Mucosa of descending colon (tissue), 3 donors: Measurements from ENCODE around the gene CCDC183. TPM values are rescaled to one million over a fixed set of nuclear protein-coding genes. Genes with fewer than 3 reads are reported as not detected.
"Not testable (repeated sequence)": the region's sequence is repeated elsewhere in the genome, so short reads cannot be mapped to it uniquely, and the experiment has no call there.

ENCODE experiments used
- ATAC-seq: fragments of 200-7000 bp; cut with Tn5 transposase; one replicate; pipeline ENCODE4 v1.9.1; 2020; ENCODE audit warnings: mild to moderate bottlenecking, moderate library complexity
- DNase-seq, 3 donors: peaks; one replicate each; pipeline ENCODE4 v3.0.0-alpha.2; 2020
- H3K36me3 ChIP-seq: fragments of 200-600 bp; one replicate; pipeline ENCODE4 v1.8.0; 2021; ENCODE audit warnings: low read depth, mild to moderate bottlenecking
- H3K4me1 ChIP-seq: fragments of 200-600 bp; one replicate; pipeline ENCODE4 v1.8.0; 2021; ENCODE audit warnings: low read depth, mild to moderate bottlenecking
- H3K4me3 ChIP-seq: fragments of 200-600 bp; one replicate; pipeline ENCODE4 v1.8.0; 2021; ENCODE audit warnings: mild to moderate bottlenecking
- H3K9me3 ChIP-seq: fragments of 200-600 bp; one replicate; pipeline ENCODE4 v1.8.0; 2021; ENCODE audit warnings: mild to moderate bottlenecking
- intact Hi-C, 2 donors: fragments of 100-400 bp; cut with DNase I in 1 of 2; cut with micrococcal nuclease in 1 of 2; formaldehyde crosslinking; loops; one replicate each; pipeline versions ENCODE4 v1.11.0 to v1.11.1; 2022; cut with DNase I, micrococcal nuclease
- total RNA-seq, 3 donors: library from RNA; stranded (reverse); fragmentation: NEBNext Ultra II Directional in 2 of 3; extraction: Animal tissue kit (Norgen Biotek cat#: 25700) in 2 of 3; gene quantifications; one replicate each; pipeline versions ENCODE4 v1.2.1 to v1.2.4, GENCODE V29; 2021 to 2023
- TF ChIP-seq, protein P1 (sequence below): fragments of 200-600 bp; IDR thresholded peaks from one replicate; pipeline ENCODE4 v1.8.0; 2022; ENCODE audit warnings: antibody characterized with exemption, mild to moderate bottlenecking
- donor health status: DM: no; HTN: no; CAD: no; lungs with moderate emphysema.
- donor health status: DM: no; HTN: no; CAD: no.
- donor health status: DM: no; HTN: yes; CAD: no.

Gene CCDC183
- total RNA-seq, 3 donors from 2014 or later: 4.0 to 38.0 (median 7.0) TPM

DNA sequence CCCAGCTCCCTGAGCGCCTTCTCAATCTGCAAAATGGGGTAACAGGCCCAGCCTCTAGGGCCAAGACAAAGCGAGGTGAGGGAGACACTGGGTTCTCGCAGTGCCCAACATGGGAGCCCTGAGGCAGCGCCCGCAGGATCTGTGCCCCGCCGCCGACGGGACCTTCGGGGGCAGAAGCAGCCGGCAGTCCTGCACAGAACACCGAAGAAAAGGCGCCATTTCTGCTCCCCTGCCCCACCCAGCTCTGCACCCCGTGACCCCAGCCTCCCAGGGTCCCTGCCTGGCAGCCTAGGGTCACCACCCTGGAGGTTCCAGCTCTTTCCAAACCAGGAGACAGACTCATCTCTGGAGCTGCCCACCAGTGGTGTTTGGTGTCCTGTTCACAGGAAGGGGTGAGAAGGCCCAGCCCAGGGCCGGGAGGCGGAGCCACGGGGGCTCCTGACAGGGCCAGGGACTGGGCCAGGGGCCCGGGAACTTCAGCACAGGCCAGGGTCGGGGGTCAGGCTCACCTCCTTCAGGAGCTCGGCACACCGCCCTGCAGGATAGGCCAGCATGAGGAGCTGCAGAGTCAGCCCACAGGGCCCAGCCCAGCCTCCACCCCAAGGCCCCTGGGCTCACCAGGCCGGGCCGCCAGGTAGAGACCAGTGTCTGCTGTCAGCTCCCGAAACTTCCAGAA is 41.4 kb upstream of the CCDC183 start:
- Histone ChIP-seq H3K36me3 (no peaks in the 10 kb centered on the region), H3K4me3 (no peak overlapping the region), H3K4me1 (no peaks in the 10 kb centered on the region), H3K9me3 (no peaks in the 10 kb centered on the region)
- TF ChIP-seq, protein P1, sequence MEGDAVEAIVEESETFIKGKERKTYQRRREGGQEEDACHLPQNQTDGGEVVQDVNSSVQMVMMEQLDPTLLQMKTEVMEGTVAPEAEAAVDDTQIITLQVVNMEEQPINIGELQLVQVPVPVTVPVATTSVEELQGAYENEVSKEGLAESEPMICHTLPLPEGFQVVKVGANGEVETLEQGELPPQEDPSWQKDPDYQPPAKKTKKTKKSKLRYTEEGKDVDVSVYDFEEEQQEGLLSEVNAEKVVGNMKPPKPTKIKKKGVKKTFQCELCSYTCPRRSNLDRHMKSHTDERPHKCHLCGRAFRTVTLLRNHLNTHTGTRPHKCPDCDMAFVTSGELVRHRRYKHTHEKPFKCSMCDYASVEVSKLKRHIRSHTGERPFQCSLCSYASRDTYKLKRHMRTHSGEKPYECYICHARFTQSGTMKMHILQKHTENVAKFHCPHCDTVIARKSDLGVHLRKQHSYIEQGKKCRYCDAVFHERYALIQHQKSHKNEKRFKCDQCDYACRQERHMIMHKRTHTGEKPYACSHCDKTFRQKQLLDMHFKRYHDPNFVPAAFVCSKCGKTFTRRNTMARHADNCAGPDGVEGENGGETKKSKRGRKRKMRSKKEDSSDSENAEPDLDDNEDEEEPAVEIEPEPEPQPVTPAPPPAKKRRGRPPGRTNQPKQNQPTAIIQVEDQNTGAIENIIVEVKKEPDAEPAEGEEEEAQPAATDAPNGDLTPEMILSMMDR: no peak
- DNase-seq: no peak
- no peak for ATAC-seq
- intact Hi-C loops: no loop called here

DNA sequence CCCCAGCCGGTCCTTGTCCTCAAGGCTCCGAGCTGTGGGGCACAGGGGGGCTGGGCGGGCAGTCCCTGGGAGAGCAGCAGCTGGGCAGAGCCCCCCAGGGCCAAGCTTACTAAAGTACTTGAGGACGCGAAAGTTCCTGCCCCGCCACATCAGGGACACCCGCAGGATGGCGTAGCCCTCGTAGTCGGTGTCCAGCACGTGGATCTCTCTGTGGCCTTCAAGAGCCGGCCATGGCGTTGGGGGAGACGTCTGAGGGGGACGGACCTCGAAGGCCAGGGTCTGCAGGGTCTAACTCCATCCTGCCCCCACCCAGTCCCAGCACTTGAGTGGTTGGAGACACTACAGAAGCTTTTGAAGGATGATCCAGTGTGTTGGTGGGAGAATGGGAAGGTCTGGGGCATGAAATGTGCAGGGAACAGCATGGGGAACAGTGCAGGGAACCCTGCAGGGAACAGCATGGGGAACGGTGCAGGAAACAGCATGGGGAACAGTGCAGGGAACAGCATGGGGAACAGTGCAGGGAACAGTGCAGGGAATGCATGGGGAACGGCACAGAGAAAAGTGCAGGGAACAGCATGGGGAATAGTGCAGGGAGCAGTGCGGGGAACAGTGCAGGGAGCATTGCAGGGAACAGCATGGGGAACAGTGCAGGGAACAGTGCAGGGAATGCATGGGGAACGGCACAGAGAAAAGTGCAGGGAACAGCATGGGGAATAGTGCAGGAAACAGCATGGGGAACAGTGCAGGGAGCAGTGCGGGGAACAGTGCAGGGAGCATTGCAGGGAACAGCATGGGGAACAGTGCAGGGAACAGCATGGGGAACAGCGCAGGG is 40.6 kb upstream of the CCDC183 start:
- intact Hi-C loops, DNase-seq, ATAC-seq, H3K9me3 ChIP-seq, H3K4me3 ChIP-seq, H3K36me3 ChIP-seq, H3K4me1 ChIP-seq: not testable (repeated sequence)

DNA sequence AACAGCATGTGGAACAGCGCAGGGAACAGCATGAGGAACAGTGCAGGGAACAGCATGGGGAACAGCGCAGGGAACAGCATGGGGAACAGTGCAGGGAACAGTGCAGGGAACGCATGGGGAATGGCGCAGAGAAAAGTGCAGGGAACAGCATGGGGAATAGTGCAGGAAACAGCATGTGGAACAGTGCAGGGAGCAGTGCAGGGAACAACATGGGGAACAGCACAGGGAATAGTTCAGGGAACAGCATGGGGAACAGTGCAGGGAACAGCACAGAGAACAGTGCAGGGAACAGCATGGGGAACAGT is 40.1 kb upstream of the CCDC183 start:
- TF ChIP-seq, protein P1: no peak
- H3K9me3 ChIP-seq: no peaks in the 10 kb centered on the region
- intact Hi-C loops: no loop called here
- ATAC-seq (no peak), DNase-seq (no peak)
- no peaks in the 10 kb centered on the region for H3K4me1 ChIP-seq
- no peak overlapping the region for H3K4me3 ChIP-seq
- no peaks in the 10 kb centered on the region for H3K36me3 ChIP-seq

DNA sequence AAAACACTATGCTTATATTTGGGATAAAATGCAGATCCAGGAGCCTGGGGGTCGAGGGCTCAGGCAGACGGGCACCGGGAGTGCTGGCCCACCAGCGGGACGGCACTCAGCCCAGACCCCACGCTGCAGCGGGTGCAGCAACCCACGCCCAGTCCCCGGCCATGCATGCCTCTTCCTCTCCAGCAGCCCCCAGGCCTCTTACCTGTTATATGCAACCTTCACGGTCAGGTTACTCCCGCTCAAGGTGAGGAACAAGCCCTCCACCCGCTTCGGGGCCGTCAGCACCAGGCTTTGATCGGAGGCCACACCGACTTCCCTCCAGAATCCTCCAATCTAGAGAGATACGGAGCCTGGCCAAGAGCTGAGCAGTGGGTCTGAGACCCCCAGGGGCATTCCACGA is 39.3 kb upstream of the CCDC183 start:
- no peak for DNase-seq
- no peaks in the 10 kb centered on the region for H3K9me3 ChIP-seq
- intact Hi-C loops: no loop called here
- no peaks in the 10 kb centered on the region for H3K36me3 ChIP-seq
- H3K4me1 ChIP-seq: no peaks in the 10 kb centered on the region
- TF ChIP-seq, protein P1: no peak
- H3K4me3 ChIP-seq: no peak overlapping the region
- ATAC-seq: no peak

DNA sequence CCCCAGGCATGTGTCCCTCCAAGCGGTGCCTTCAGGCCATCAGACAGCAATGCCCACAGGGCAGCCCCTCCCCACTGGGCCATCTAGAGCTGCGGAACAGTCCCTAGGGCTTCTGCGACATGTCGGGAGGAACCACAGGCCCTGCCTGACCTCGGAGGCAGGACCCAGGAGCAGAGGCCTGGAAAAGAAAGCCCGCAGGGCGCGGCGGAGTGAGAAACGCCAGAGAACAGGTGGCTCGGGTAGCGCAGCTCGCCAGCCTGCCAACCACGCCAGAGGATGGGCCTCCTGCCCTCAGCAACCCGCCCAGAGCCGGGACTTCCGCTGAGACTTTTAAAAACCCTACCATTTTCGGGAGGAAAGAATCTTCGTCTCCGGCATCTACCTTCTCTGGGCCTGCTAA is 38.8 kb upstream of the CCDC183 start:
- H3K9me3 ChIP-seq: no peaks in the 10 kb centered on the region
- H3K4me1 ChIP-seq: no peaks in the 10 kb centered on the region
- TF ChIP-seq, protein P1: no peak
- intact Hi-C loops: no loop called here
- no peaks in the 10 kb centered on the region for H3K36me3 ChIP-seq
- H3K4me3 ChIP-seq: no peak overlapping the region
- ATAC-seq (no peak), DNase-seq (peak in 1 of 3 donors; percentile 50)

DNA sequence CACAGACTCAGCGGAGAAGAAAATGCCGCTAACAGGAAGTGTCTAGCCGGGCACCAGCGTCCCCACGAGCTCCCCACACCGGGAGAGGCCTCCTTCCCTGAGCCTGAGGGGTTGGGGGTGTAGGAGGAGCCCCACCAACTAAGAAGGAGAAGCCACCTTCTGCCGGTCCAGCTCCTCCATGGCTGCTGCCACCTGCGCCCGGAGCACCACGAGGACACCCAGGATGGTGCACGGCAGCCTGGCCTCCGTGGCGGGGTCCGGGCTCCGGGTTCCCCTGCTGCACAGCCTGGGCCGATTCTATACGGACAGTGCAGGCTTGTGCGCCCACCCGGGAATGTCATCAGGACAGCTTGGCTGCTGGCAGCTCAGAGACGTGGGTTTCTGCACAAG is 38.4 kb upstream of the CCDC183 start:
- ATAC-seq: no peak
- intact Hi-C loops: no loop called here
- DNase-seq: peak in 1 of 3 donors; percentile 30
- Histone ChIP-seq H3K4me3 (no peak overlapping the region), H3K9me3 (no peaks in the 10 kb centered on the region), H3K36me3 (no peaks in the 10 kb centered on the region), H3K4me1 (no peaks in the 10 kb centered on the region)
- TF ChIP-seq, protein P1: no peak
